Fibroblast of skin of left quadriceps (primary cell): ENCODE data around the gene SH3RF3.
"Not testable (repeated sequence)": the region's sequence is repeated elsewhere in the genome, so short reads cannot be mapped to it uniquely, and the experiment has no call there.

Source experiments
- DNase-seq, 2 experiments: peaks; one replicate each; pipeline ENCODE4 v3.0.0-alpha.2; 2013; ENCODE audit warnings: low read depth in 2 of 2

Gene SH3RF3

GRCh38 chr2:109217362-109218086, 88.5 kb downstream of the SH3RF3 start:
- peak; percentile 36 to 38 for DNase-seq

GRCh38 chr2:109218087-109218791, 89.2 kb downstream of the SH3RF3 start:
- no peak for DNase-seq

- DNase-seq = no peak
These were observed 89.8 kb downstream of the SH3RF3 start for GRCh38 chr2:109218792-109219126.

- no peak for DNase-seq
These were observed 91.9 kb downstream of the SH3RF3 start for GRCh38 chr2:109220860-109221259.

- DNase-seq = not testable (repeated sequence)
These were observed 92.3 kb downstream of the SH3RF3 start for GRCh38 chr2:109221316-109221715.

GRCh38 chr2:109222422-109222821, 93.4 kb downstream of the SH3RF3 start:
- DNase-seq = no peak

- no peak for DNase-seq
These were observed 93.9 kb downstream of the SH3RF3 start for GRCh38 chr2:109222825-109223471.

- DNase-seq = no peak
These were observed 94.5 kb downstream of the SH3RF3 start for GRCh38 chr2:109223490-109223889.

GRCh38 chr2:109224341-109224740, 95.3 kb downstream of the SH3RF3 start:
- not testable (repeated sequence) for DNase-seq

- no peak for DNase-seq
These were observed 96.3 kb downstream of the SH3RF3 start for GRCh38 chr2:109225170-109225782.

- no peak for DNase-seq
These were observed 97.1 kb downstream of the SH3RF3 start for GRCh38 chr2:109226128-109226527.

- no peak for DNase-seq
These were observed 97.6 kb downstream of the SH3RF3 start for GRCh38 chr2:109226622-109227021.

GRCh38 chr2:109229094-109229675, 100.2 kb downstream of the SH3RF3 start:
- no peak for DNase-seq

- DNase-seq = no peak
These were observed 102.0 kb downstream of the SH3RF3 start for GRCh38 chr2:109230941-109231420.

GRCh38 chr2:109231428-109231827, 102.4 kb downstream of the SH3RF3 start:
- DNase-seq = no peak

GRCh38 chr2:109231996-109232705, 103.1 kb downstream of the SH3RF3 start:
- DNase-seq = no peak

GRCh38 chr2:109232909-109233308, 103.9 kb downstream of the SH3RF3 start:
- no peak for DNase-seq

- no peak for DNase-seq
These were observed 104.6 kb downstream of the SH3RF3 start for GRCh38 chr2:109233643-109234042.

- no peak for DNase-seq
These were observed 105.3 kb downstream of the SH3RF3 start for GRCh38 chr2:109234355-109234754.

- no peak for DNase-seq
These were observed 107.1 kb downstream of the SH3RF3 start for GRCh38 chr2:109236147-109236546.

- no peak for DNase-seq
These were observed 108.8 kb downstream of the SH3RF3 start for GRCh38 chr2:109237792-109238191.
